Stimulated activated CD8-positive, alpha-beta memory T cell treated with anti-CD3 and anti-CD28 coated beads, Interleukin-2, amount 100 ng/mL, for 48 hours (primary cell): ENCODE measurements around the gene MLST8.
"Not testable (repeated sequence)": the region's sequence is repeated elsewhere in the genome, so short reads cannot be mapped to it uniquely, and the experiment has no call there.

ENCODE experiments used
- DNase-seq, 2 donors: peaks; one replicate each; pipeline ENCODE4 v3.0.0-alpha.2; 2020; ENCODE audit warnings: low read depth in 2 of 2

Gene MLST8

DNA sequence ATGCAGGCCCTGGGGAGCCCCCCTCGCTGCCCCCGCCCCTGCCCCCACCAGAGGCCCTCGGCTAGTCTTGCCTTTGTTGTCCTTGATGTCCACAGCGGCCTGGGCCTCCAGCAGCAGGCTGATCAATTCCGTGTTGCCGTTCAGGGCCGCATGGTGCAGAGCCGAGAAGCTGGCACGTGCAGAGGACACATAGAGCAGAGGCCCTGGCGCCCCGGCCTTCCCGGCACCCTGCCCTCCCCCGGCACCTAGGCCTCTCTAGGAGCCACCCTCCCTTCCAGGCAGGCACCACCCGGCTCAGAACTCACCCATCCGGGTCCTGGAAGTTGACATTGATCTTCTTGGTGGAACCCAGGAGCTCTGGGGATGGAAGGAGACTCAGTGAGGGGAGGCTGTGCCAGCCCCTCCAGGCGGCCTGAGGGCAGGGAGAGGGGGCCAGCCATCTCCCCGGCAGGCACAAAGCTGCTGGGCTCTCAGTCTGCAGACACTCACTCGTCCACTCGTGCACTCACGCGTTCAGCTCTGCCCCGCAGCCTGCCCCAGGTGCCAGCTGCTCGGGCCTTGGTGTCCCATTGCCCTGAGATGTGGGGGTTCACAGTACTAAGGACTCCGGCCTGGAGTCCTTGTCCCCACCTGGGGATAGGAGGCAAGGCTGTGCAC is 15.1 kb upstream of the MLST8 start:
- no peak for DNase-seq

- no peak for DNase-seq
Measured at GRCh38 chr16:2190659-2191445, 14.4 kb upstream of the MLST8 start.

DNA sequence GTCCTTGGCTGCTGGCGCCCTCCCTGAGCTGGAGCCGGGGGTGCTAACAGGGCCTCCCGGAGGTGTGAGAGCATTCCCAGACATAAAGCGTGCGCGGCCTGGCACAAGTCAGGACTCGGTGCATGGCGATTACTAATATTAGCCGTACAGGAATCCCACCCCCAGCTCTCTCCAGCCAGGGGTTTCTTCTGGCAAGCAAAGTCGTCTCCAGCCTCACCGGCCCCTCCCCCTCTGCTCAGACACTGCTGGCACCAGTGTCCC is 13.9 kb upstream of the MLST8 start:
- DNase-seq = no peak

DNA sequence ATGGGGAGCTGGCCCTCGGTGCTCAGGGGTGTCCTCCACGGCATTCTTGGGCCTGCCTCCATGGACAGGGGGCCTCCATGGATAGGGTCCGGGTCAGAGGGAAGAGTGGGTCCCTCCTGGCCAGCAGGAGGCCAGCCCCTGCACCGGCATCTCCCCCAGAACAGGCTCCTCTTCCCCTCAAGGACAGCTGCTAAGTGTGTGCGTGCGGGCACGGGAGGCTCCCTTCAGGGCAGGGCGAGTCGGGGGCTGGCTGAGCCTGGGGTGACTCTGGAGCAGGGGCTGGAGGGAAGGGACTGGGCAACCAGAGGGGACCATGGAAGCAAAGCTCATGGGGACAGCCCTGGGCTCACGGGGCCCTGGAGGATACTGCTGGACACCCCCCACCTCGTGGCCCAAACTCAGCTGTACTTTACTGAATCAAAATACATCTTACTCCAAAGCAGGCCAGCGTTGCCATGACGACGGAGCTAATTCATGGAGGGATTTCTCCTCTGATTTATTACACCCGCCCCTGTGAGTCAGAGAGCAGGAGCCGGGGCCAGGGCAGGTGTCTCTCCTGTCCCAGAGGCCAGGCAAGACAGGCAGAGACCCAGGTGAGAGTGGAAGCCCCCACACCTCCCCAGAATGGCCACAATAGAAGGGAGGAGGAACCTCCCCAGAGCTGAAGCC is 11.0 kb upstream of the MLST8 start:
- DNase-seq = no peak

- no peak for DNase-seq
Measured at GRCh38 chr16:2194852-2195321, 10.4 kb upstream of the MLST8 start.

GRCh38 chr16:2195322-2196161 is 9.7 kb upstream of the MLST8 start:
- no peak for DNase-seq

GRCh38 chr16:2196162-2196980 is 8.9 kb upstream of the MLST8 start, which contains the start of gene CASKIN1:
TSS of gene CASKIN1 (minus strand) at chr16:2196605. CDS start at chr16:2196432, 173 bp downstream.
- DNase-seq = no peak

DNA sequence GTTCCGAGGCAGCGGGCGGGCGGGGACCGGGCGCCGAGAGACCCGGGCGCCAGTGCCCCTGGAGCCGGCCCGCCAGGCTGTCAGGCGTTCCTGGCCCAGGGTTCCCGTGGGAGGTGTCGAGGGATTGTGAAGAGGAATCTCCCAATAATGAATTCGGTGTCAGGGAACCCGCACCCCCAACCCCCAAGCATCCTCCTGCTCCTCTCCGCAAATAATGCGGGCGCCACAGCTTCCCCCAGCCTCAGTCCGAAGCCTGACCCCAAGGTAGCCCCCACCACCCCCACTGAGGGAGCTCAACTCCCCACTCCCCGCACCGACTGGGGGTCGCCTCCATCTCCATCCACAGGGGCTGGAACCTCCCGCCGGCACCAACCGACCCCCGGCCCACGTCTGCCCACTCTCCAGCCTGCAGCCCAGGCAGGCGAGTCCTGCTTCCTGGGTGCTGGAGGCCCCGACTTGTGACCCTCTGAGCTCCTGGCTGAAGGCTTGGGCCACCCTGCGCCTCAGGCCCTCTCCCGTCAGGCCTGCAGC is 8.2 kb upstream of the MLST8 start:
- DNase-seq = no peak

DNA sequence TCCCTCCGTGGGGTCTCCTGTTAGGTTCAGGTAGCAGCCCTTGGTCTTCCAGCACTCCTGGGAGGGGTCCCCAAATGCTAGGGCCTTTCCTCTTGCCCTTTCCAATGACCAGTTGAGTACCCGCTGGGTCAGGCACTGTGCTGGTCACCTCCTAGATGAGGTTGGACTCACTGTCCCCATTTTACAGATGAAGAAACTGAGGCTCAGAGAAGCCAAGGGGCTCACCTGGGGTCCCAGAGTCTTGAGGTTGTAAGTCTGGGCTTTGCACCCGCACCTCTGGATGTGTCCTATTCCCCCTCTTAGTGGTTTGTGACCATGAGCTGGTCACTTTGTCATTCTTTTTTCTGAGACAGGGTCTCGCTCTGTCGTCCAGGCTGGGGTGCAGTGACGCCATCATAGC is 7.5 kb upstream of the MLST8 start:
- DNase-seq = no peak

GRCh38 chr16:2198283-2198682 is 7.0 kb upstream of the MLST8 start:
- DNase-seq = no peak

GRCh38 chr16:2199095-2199494 is 6.2 kb upstream of the MLST8 start:
- no peak for DNase-seq

- DNase-seq = no peak
Measured at GRCh38 chr16:2199621-2200139, 5.6 kb upstream of the MLST8 start.

DNA sequence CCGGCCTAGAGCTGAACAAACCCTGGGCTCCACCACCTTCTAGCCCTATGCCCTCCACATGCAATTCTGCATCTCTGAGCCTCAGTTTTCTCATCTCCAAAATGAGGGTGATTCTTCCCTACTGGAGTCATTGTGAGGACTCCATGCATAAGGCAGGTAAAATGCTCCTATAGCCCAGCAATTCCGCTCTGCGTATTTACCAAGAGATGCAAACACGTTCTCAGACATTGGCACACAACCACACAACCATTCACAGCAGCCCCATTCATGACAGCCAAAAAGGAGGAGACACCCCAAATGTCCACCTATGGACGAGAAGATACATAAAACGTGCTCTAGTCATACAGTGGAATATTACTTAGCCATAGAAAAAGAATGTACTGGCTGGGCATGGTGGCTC is 4.9 kb upstream of the MLST8 start:
- DNase-seq = no peak

- not testable (repeated sequence) for DNase-seq
Measured at GRCh38 chr16:2203119-2203688, 2.0 kb upstream of the MLST8 start.

- DNase-seq = no peak
Measured at GRCh38 chr16:2204416-2205103, 694 bp upstream of the MLST8 start.

GRCh38 chr16:2205967-2206313 is 686 bp downstream of the MLST8 start:
- no peak for DNase-seq

GRCh38 chr16:2206420-2206779 is 1.1 kb downstream of the MLST8 start:
- no peak for DNase-seq

DNA sequence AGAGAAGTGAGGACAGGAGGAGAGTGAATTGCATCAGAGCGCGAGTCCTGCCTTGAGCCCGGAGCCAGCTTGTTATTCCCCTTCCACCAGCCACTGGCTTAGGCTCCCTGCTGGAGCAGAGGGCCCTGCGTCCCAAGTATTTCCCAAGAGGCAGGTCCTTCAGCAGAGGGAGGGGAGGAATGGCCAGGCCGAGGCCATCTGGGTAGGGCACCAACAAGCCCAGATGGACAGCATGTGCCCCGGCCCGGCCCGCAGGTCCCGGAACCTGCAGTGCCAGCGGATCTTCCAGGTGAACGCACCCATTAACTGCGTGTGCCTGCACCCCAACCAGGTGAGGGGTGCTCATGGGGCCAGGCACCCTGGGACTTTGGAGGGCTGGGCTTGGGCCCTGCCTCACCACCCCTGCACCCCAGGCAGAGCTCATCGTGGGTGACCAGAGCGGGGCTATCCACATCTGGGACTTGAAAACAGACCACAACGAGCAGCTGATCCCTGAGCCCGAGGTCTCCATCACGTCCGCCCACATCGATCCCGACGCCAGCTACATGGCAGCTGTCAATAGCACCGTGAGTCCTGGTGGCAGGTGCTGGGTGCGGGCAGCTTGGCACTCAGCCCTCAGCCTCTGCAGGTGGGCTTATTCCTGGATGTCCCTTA is 1.7 kb downstream of the MLST8 start:
- no peak for DNase-seq

DNA sequence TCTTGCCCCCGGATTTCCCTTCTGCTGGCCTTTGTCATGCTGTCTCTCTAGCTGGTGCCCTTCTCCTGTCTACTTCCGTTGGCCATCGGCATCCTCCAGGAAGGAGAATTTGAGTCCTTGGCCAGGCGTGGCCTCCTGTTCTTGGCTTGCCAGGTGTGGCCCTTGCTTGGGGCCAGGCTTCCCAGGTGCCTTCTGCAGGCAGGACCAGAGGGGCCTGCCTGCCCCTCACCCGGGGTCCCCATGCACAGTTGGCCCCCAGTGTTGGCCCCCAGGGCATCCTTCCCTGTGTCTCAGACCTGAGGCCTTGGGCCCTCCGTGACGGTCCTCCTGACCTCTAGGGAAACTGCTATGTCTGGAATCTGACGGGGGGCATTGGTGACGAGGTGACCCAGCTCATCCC is 2.6 kb downstream of the MLST8 start:
- no peak for DNase-seq
